ENCODE measurements around the gene PHLPP2. TPM values are rescaled to one million over a fixed set of nuclear protein-coding genes. Genes with fewer than 3 reads are reported as not detected.

PHLPP2 gene
- total RNA-seq, 5 donors from 2014 or later (not counting 1 experiment from before 2014, with no cell fraction given): 7.6 to 9.9 (median 9.3) TPM

GRCh38 chr16:71676236-71676635 lies 48.3 kb downstream of the PHLPP2 start:
- Mint-ChIP-seq H3K36me3 (peaks cover 54% of the 10 kb centered on the region), H3K4me3 (no peak overlapping the region), H3K4me1 (no peaks in the 10 kb centered on the region), H3K27me3 (no peaks in the 10 kb centered on the region), H3K9me3 (no peaks in the 10 kb centered on the region), H3K27ac (no peak overlapping the region)
- DNase-seq: no peak
- ChIA-PET POLR2A (interaction anchor here in 1 of 2 donors (0.6 kb wide), 1 partner anchor 360 kb away, joined by 3 read pairs; no protein-coding TSS in a partner anchor), CTCF (interaction anchor here in 1 of 2 donors (1.4 kb wide), 1 partner anchor 14 kb away, joined by 4 read pairs; no protein-coding TSS in a partner anchor)
- Histone ChIP-seq H3K36me3 (ENCODE audit: control insufficient read depth in 2 of 2, extremely low read depth in 1 of 2, insufficient read depth in 1 of 2, low read length in 1 of 2) (peaks cover 0 to 30% of the 10 kb centered on the region in 2 donors), H3K27ac (ENCODE audit: low read length) (no peak overlapping the region), H3K4me1 (ENCODE audit: control insufficient read depth in 1 of 2, extremely low read depth in 1 of 2, insufficient read depth in 2 of 2, low read length in 2 of 2) (no peaks in the 10 kb centered on the region), H3K4me3 (ENCODE audit: control insufficient read depth in 1 of 2, extremely low read depth in 1 of 2, low read length in 1 of 2) (no peak overlapping the region), H3K27me3 (replicated peaks in 1 of 2; ENCODE audit: control insufficient read depth in 2 of 2, extremely low read depth in 1 of 2, insufficient read depth in 2 of 2, low read length in 1 of 2) (no peaks in the 10 kb centered on the region), H3K9me3 (no peaks in the 10 kb centered on the region)
- no peak for ATAC-seq (replicated peaks in 1 of 4)
- 95% methylated on average over 2 of the region's 5 CpGs for WGBS (ENCODE audit: insufficient coverage)

GRCh38 chr16:71675380-71675779 lies 49.1 kb downstream of the PHLPP2 start:
- Histone ChIP-seq H3K9me3 (no peaks in the 10 kb centered on the region), H3K4me1 (ENCODE audit: control insufficient read depth in 1 of 2, extremely low read depth in 1 of 2, insufficient read depth in 2 of 2, low read length in 2 of 2) (no peaks in the 10 kb centered on the region), H3K36me3 (ENCODE audit: control insufficient read depth in 2 of 2, extremely low read depth in 1 of 2, insufficient read depth in 1 of 2, low read length in 1 of 2) (peaks cover 3 to 37% of the 10 kb centered on the region in 2 donors), H3K4me3 (ENCODE audit: control insufficient read depth in 1 of 2, extremely low read depth in 1 of 2, low read length in 1 of 2) (no peak overlapping the region), H3K27me3 (replicated peaks in 1 of 2; ENCODE audit: control insufficient read depth in 2 of 2, extremely low read depth in 1 of 2, insufficient read depth in 2 of 2, low read length in 1 of 2) (no peaks in the 10 kb centered on the region), H3K27ac (ENCODE audit: low read length) (no peak overlapping the region)
- H3K27me3 Mint-ChIP-seq: no peaks in the 10 kb centered on the region
- ChIA-PET POLR2A (no interaction called here), CTCF (interaction anchor here in 1 of 2 donors (1.4 kb wide), 1 partner anchor 14 kb away, joined by 4 read pairs; no protein-coding TSS in a partner anchor)
- no peaks in the 10 kb centered on the region for H3K9me3 Mint-ChIP-seq
- DNase-seq: no peak
- no peaks in the 10 kb centered on the region for H3K4me1 Mint-ChIP-seq
- WGBS (ENCODE audit: insufficient coverage): 100% methylated on average over 1 of the region's 3 CpGs
- H3K36me3 Mint-ChIP-seq: peaks cover 54% of the 10 kb centered on the region
- no peak overlapping the region for H3K27ac Mint-ChIP-seq
- no peak overlapping the region for H3K4me3 Mint-ChIP-seq
- no peak for ATAC-seq (replicated peaks in 1 of 4)

- H3K4me3 Mint-ChIP-seq: no peak overlapping the region
- Histone ChIP-seq H3K36me3 (ENCODE audit: control insufficient read depth in 2 of 2, extremely low read depth in 1 of 2, insufficient read depth in 1 of 2, low read length in 1 of 2) (peaks cover 3 to 45% of the 10 kb centered on the region in 2 donors), H3K4me1 (ENCODE audit: control insufficient read depth in 1 of 2, extremely low read depth in 1 of 2, insufficient read depth in 2 of 2, low read length in 2 of 2) (no peaks in the 10 kb centered on the region), H3K4me3 (ENCODE audit: control insufficient read depth in 1 of 2, extremely low read depth in 1 of 2, low read length in 1 of 2) (no peak overlapping the region), H3K27me3 (replicated peaks in 1 of 2; ENCODE audit: control insufficient read depth in 2 of 2, extremely low read depth in 1 of 2, insufficient read depth in 2 of 2, low read length in 1 of 2) (no peaks in the 10 kb centered on the region), H3K27ac (ENCODE audit: low read length) (no peak overlapping the region), H3K9me3 (no peaks in the 10 kb centered on the region)
- H3K27me3 Mint-ChIP-seq: no peaks in the 10 kb centered on the region
- no peaks in the 10 kb centered on the region for H3K4me1 Mint-ChIP-seq
- no CpG with 5 or more reads among the region's 2 CpGs for WGBS (ENCODE audit: insufficient coverage)
- ChIA-PET CTCF (interaction anchor here in 1 of 2 donors (0.6 kb wide), 1 partner anchor 284 kb away, joined by 3 read pairs; no protein-coding TSS in a partner anchor), POLR2A (interaction anchor here in 1 of 2 donors (0.5 kb wide), 1 partner anchor 47 kb away, joined by 3 read pairs; no protein-coding TSS in a partner anchor)
- DNase-seq (no peak), ATAC-seq (replicated peaks in 1 of 4) (no peak)
- peaks cover 59% of the 10 kb centered on the region for H3K36me3 Mint-ChIP-seq
- no peak overlapping the region for H3K27ac Mint-ChIP-seq
- H3K9me3 Mint-ChIP-seq: no peaks in the 10 kb centered on the region
Measured at GRCh38 chr16:71674229-71674628, 50.3 kb downstream of the PHLPP2 start.

GRCh38 chr16:71673582-71673973 lies 50.9 kb downstream of the PHLPP2 start:
- Mint-ChIP-seq H3K4me1 (no peaks in the 10 kb centered on the region), H3K27me3 (no peaks in the 10 kb centered on the region), H3K4me3 (no peak overlapping the region), H3K27ac (no peak overlapping the region), H3K36me3 (peaks cover 59% of the 10 kb centered on the region), H3K9me3 (no peaks in the 10 kb centered on the region)
- Histone ChIP-seq H3K9me3 (no peaks in the 10 kb centered on the region), H3K36me3 (ENCODE audit: control insufficient read depth in 2 of 2, extremely low read depth in 1 of 2, insufficient read depth in 1 of 2, low read length in 1 of 2) (peaks cover 3 to 47% of the 10 kb centered on the region in 2 donors), H3K4me1 (ENCODE audit: control insufficient read depth in 1 of 2, extremely low read depth in 1 of 2, insufficient read depth in 2 of 2, low read length in 2 of 2) (no peaks in the 10 kb centered on the region), H3K27me3 (replicated peaks in 1 of 2; ENCODE audit: control insufficient read depth in 2 of 2, extremely low read depth in 1 of 2, insufficient read depth in 2 of 2, low read length in 1 of 2) (no peaks in the 10 kb centered on the region), H3K4me3 (ENCODE audit: control insufficient read depth in 1 of 2, extremely low read depth in 1 of 2, low read length in 1 of 2) (no peak overlapping the region), H3K27ac (ENCODE audit: low read length) (no peak overlapping the region)
- WGBS (ENCODE audit: insufficient coverage): no CpG with 5 or more reads among the region's 1 CpG
- ChIA-PET POLR2A (no interaction called here), CTCF (interaction anchor here in 1 of 2 donors (0.6 kb wide), 1 partner anchor 285 kb away, joined by 3 read pairs; no protein-coding TSS in a partner anchor)
- ATAC-seq (replicated peaks in 1 of 4): no peak
- DNase-seq: no peak

- Mint-ChIP-seq H3K36me3 (peaks cover 60% of the 10 kb centered on the region), H3K9me3 (no peaks in the 10 kb centered on the region), H3K27ac (no peak overlapping the region), H3K4me3 (no peak overlapping the region), H3K27me3 (no peaks in the 10 kb centered on the region), H3K4me1 (no peaks in the 10 kb centered on the region)
- no CpG with 5 or more reads among the region's 5 CpGs for WGBS (ENCODE audit: insufficient coverage)
- POLR2A ChIA-PET: no interaction called here
- H3K4me3 ChIP-seq (ENCODE audit: control insufficient read depth in 1 of 2, extremely low read depth in 1 of 2, low read length in 1 of 2): no peak overlapping the region
- H3K36me3 ChIP-seq (ENCODE audit: control insufficient read depth in 2 of 2, extremely low read depth in 1 of 2, insufficient read depth in 1 of 2, low read length in 1 of 2): peaks cover 3 to 46% of the 10 kb centered on the region in 2 donors
- H3K27ac ChIP-seq (ENCODE audit: low read length): no peak overlapping the region
- CTCF ChIA-PET: no interaction called here
- DNase-seq (no peak), ATAC-seq (replicated peaks in 1 of 4) (no peak)
- H3K27me3 ChIP-seq (replicated peaks in 1 of 2; ENCODE audit: control insufficient read depth in 2 of 2, extremely low read depth in 1 of 2, insufficient read depth in 2 of 2, low read length in 1 of 2): no peaks in the 10 kb centered on the region
- no peaks in the 10 kb centered on the region for H3K4me1 ChIP-seq (ENCODE audit: control insufficient read depth in 1 of 2, extremely low read depth in 1 of 2, insufficient read depth in 2 of 2, low read length in 2 of 2)
- no peaks in the 10 kb centered on the region for H3K9me3 ChIP-seq
Measured at GRCh38 chr16:71672803-71673581, 51.5 kb downstream of the PHLPP2 start.

GRCh38 chr16:71672125-71672524 lies 52.4 kb downstream of the PHLPP2 start:
- POLR2A ChIA-PET: no interaction called here
- Mint-ChIP-seq H3K4me3 (no peak overlapping the region), H3K36me3 (peaks cover 63% of the 10 kb centered on the region), H3K27me3 (no peaks in the 10 kb centered on the region), H3K4me1 (no peaks in the 10 kb centered on the region), H3K9me3 (no peaks in the 10 kb centered on the region), H3K27ac (no peak overlapping the region)
- CTCF ChIA-PET: no interaction called here
- no CpG with 5 or more reads among the region's 3 CpGs for WGBS (ENCODE audit: insufficient coverage)
- H3K36me3 ChIP-seq (ENCODE audit: control insufficient read depth in 2 of 2, extremely low read depth in 1 of 2, insufficient read depth in 1 of 2, low read length in 1 of 2): peaks cover 3 to 45% of the 10 kb centered on the region in 2 donors
- no peak overlapping the region for H3K4me3 ChIP-seq (ENCODE audit: control insufficient read depth in 1 of 2, extremely low read depth in 1 of 2, low read length in 1 of 2)
- ATAC-seq (replicated peaks in 1 of 4) (no peak), DNase-seq (no peak)
- H3K27me3 ChIP-seq (replicated peaks in 1 of 2; ENCODE audit: control insufficient read depth in 2 of 2, extremely low read depth in 1 of 2, insufficient read depth in 2 of 2, low read length in 1 of 2): no peaks in the 10 kb centered on the region
- H3K4me1 ChIP-seq (ENCODE audit: control insufficient read depth in 1 of 2, extremely low read depth in 1 of 2, insufficient read depth in 2 of 2, low read length in 2 of 2): no peaks in the 10 kb centered on the region
- no peak overlapping the region for H3K27ac ChIP-seq (ENCODE audit: low read length)
- H3K9me3 ChIP-seq: no peaks in the 10 kb centered on the region

All from T-cell (primary cell).